ENCODE measurements around the gene C1QTNF8. TPM values are rescaled to one million over a fixed set of nuclear protein-coding genes. Genes with fewer than 3 reads are reported as not detected.

C1QTNF8 gene
- total RNA-seq, 1 experiment from 2014 or later, result 0.39 TPM

DNA sequence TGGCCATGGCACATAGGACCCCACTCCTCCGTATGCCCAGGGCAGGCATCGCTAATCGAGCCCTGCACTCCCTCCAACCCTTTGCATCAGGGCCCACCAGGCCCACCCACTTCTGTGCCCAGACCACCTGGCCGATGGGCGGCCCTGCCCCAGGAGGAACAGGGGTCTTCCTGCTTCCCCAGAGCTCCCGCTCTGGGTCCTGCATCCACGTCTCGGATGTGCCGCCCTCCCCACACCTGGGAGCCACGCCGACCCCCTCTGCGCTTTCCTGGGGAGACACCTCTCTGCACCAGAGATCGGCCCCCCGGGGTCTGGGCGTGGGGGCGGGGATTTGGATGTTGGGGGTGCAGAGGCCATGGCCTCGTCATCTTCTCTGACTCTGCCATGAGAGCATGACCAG, 44.6 kb downstream of the C1QTNF8 start:
- H3K9me3 ChIP-seq (ENCODE audit: control insufficient read depth, insufficient read depth, low read depth, low read length), result no peaks in the 10 kb centered on the region
- H3K36me3 ChIP-seq (ENCODE audit: control insufficient read depth, insufficient read depth, low read length), result no peaks in the 10 kb centered on the region
- no peak overlapping the region for H3K4me3 ChIP-seq (ENCODE audit: low read depth in 2 of 2, low read length in 2 of 2)
- no peak overlapping the region for H3K27ac ChIP-seq (ENCODE audit: low read length)
- H3K27me3 ChIP-seq (ENCODE audit: control insufficient read depth, insufficient read depth, low read length), result no peaks in the 10 kb centered on the region
- intact Hi-C loops (cut with micrococcal nuclease; ENCODE audit: unreplicated experiment), result no loop called here
- DNase-seq (ENCODE audit: low read depth, low spot score), result no peak
- ChIA-PET CTCF (no interaction called here), POLR2A (no interaction called here)
- BruUV-seq (replicated peaks), result no TSS peak
- TF ChIP-seq SIN3A (IDR thresholded peaks at IDR 0.05; ENCODE audit: borderline replicate concordance, insufficient read depth, low read depth, low read length), result no peak
- TF ChIP-seq TCF7L2 (IDR thresholded peaks at IDR 0.05; ENCODE audit: low read depth, low read length), result no peak
- TF ChIP-seq, protein P1, sequence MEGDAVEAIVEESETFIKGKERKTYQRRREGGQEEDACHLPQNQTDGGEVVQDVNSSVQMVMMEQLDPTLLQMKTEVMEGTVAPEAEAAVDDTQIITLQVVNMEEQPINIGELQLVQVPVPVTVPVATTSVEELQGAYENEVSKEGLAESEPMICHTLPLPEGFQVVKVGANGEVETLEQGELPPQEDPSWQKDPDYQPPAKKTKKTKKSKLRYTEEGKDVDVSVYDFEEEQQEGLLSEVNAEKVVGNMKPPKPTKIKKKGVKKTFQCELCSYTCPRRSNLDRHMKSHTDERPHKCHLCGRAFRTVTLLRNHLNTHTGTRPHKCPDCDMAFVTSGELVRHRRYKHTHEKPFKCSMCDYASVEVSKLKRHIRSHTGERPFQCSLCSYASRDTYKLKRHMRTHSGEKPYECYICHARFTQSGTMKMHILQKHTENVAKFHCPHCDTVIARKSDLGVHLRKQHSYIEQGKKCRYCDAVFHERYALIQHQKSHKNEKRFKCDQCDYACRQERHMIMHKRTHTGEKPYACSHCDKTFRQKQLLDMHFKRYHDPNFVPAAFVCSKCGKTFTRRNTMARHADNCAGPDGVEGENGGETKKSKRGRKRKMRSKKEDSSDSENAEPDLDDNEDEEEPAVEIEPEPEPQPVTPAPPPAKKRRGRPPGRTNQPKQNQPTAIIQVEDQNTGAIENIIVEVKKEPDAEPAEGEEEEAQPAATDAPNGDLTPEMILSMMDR (IDR thresholded peaks at IDR 0.05), result no peak
- TF ChIP-seq, protein P2, sequence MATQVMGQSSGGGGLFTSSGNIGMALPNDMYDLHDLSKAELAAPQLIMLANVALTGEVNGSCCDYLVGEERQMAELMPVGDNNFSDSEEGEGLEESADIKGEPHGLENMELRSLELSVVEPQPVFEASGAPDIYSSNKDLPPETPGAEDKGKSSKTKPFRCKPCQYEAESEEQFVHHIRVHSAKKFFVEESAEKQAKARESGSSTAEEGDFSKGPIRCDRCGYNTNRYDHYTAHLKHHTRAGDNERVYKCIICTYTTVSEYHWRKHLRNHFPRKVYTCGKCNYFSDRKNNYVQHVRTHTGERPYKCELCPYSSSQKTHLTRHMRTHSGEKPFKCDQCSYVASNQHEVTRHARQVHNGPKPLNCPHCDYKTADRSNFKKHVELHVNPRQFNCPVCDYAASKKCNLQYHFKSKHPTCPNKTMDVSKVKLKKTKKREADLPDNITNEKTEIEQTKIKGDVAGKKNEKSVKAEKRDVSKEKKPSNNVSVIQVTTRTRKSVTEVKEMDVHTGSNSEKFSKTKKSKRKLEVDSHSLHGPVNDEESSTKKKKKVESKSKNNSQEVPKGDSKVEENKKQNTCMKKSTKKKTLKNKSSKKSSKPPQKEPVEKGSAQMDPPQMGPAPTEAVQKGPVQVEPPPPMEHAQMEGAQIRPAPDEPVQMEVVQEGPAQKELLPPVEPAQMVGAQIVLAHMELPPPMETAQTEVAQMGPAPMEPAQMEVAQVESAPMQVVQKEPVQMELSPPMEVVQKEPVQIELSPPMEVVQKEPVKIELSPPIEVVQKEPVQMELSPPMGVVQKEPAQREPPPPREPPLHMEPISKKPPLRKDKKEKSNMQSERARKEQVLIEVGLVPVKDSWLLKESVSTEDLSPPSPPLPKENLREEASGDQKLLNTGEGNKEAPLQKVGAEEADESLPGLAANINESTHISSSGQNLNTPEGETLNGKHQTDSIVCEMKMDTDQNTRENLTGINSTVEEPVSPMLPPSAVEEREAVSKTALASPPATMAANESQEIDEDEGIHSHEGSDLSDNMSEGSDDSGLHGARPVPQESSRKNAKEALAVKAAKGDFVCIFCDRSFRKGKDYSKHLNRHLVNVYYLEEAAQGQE (IDR thresholded peaks at IDR 0.05; ENCODE audit: insufficient read depth in 1 of 2, low read depth in 2 of 2, low read length in 1 of 2), result no peak
- peaks cover 15% of the 10 kb centered on the region; the same call in 1 of the 2 replicates for H3K4me1 ChIP-seq (ENCODE audit: control insufficient read depth, insufficient read depth, low read length)
- no peak for ATAC-seq
- in situ Hi-C loops (cut with HindIII; ENCODE audit: low pct_unique_long_range_greater_than_20kb, low sequenced_read_pairs), result no loop called here

- POLR2A ChIA-PET, result no interaction called here
- intact Hi-C loops (cut with micrococcal nuclease; ENCODE audit: unreplicated experiment) (no loop called here), in situ Hi-C loops (cut with HindIII; ENCODE audit: low pct_unique_long_range_greater_than_20kb, low sequenced_read_pairs) (no loop called here)
- H3K9me3 ChIP-seq (ENCODE audit: control insufficient read depth, insufficient read depth, low read depth, low read length), result no peaks in the 10 kb centered on the region
- ATAC-seq (no peak), DNase-seq (ENCODE audit: low read depth, low spot score) (no peak)
- TF ChIP-seq POLR2AphosphoS5 (IDR thresholded peaks at IDR 0.05; ENCODE audit: low read depth, low read length), result no peak
- TF ChIP-seq SIN3A (IDR thresholded peaks at IDR 0.05; ENCODE audit: borderline replicate concordance, insufficient read depth, low read depth, low read length), result no peak
- TF ChIP-seq TCF7L2 (IDR thresholded peaks at IDR 0.05; ENCODE audit: low read depth, low read length), result no peak
- TF ChIP-seq, protein P2 (IDR thresholded peaks at IDR 0.05; ENCODE audit: insufficient read depth in 1 of 2, low read depth in 2 of 2, low read length in 1 of 2), result no peak
- TF ChIP-seq, protein P1 (IDR thresholded peaks at IDR 0.05), result no peak
- CTCF ChIA-PET, result no interaction called here
- no peaks in the 10 kb centered on the region for H3K27me3 ChIP-seq (ENCODE audit: control insufficient read depth, insufficient read depth, low read length)
- BruUV-seq (replicated peaks), result no TSS peak
- no peak overlapping the region for H3K27ac ChIP-seq (ENCODE audit: low read length)
- H3K4me1 ChIP-seq (ENCODE audit: control insufficient read depth, insufficient read depth, low read length), result peaks cover 15% of the 10 kb centered on the region; the same call in 1 of the 2 replicates
- H3K4me3 ChIP-seq (ENCODE audit: low read depth in 2 of 2, low read length in 2 of 2), result no peak overlapping the region
- H3K36me3 ChIP-seq (ENCODE audit: control insufficient read depth, insufficient read depth, low read length), result no peaks in the 10 kb centered on the region
Measured at GRCh38 chr16:1050921-1051320, 45.1 kb downstream of the C1QTNF8 start.
